Heart left ventricle (tissue), 16 donors: Measurements from ENCODE around the gene SNAP91. TPM values are rescaled to one million over a fixed set of nuclear protein-coding genes. Genes with fewer than 3 reads are reported as not detected.

Source experiments
- ATAC-seq, 4 donors: fragments of 200-7000 bp; cut with Tn5 transposase; one replicate each; pipeline ENCODE4 v1.9.1; 2020 to 2022; ENCODE audit warnings: moderate library complexity in 4 of 4, mild to moderate bottlenecking in 3 of 4, moderate number of reproducible peaks in 1 of 4
- DNase-seq, 5 donors: peaks; one replicate each; pipeline ENCODE4 v3.0.0-alpha.2; 2020
- H3K27ac ChIP-seq, 12 donors: fragments of 200-600 bp; sonication (generic) in 4 of 12; one replicate each; pipeline versions ENCODE4 v1.5.0 to v1.8.0; 2016 to 2022; ENCODE audit warnings: mild to moderate bottlenecking in 2 of 12
- H3K27me3 ChIP-seq, 9 donors: fragments of 200-600 bp; sonication (generic) in 2 of 9; one replicate each; pipeline versions ENCODE4 v1.5.1 to v1.8.0; 2016 to 2022; ENCODE audit warnings: mild to moderate bottlenecking in 3 of 9
- H3K36me3 ChIP-seq, 9 donors: fragments of 200-600 bp; sonication (generic) in 2 of 9; one replicate each; pipeline versions ENCODE4 v1.5.0 to v1.8.0; 2018 to 2022; ENCODE audit warnings: mild to moderate bottlenecking in 2 of 9
- H3K4me1 ChIP-seq, 12 donors: fragments of 200-600 bp; sonication (generic) in 4 of 12; one replicate each; pipeline versions ENCODE4 v1.5.0 to v1.8.0; 2016 to 2022; ENCODE audit warnings: mild to moderate bottlenecking in 3 of 12
- H3K4me3 ChIP-seq, 12 donors: fragments of 200-600 bp; sonication (generic) in 4 of 12; one replicate each; pipeline versions ENCODE4 v1.5.0 to v1.8.0; 2017 to 2022; ENCODE audit warnings: mild to moderate bottlenecking in 9 of 12, moderate library complexity in 4 of 12
- H3K9me3 ChIP-seq, 12 donors: fragments of 200-600 bp; sonication (generic) in 4 of 12; one replicate each; pipeline versions ENCODE4 v1.5.0 to v1.8.0; 2016 to 2022; ENCODE audit warnings: mild to moderate bottlenecking in 1 of 12
- POLR2A ChIP-seq, 2 donors: fragments of 450-650 bp; IDR thresholded peaks; one replicate each; pipeline ENCODE4 v1.6.1; 2017; ENCODE audit warnings: antibody characterized with exemption in 2 of 2, mild to moderate bottlenecking in 2 of 2, moderate library complexity in 2 of 2
- WGBS, 4 donors: extraction: QIAGEN DNeasy Blood & Tissue Kit in 2 of 4; methylation state at CpG; one replicate each; pipeline versions ENCODE4 v1.1.5 to v1.1.7; 2013 to 2018; 5-methylcytosine and 5-hydroxymethylcytosine counted together
- intact Hi-C, 10 donors: fragments of 100-400 bp; cut with DNase I; formaldehyde crosslinking; loops; one replicate each; pipeline versions ENCODE4 v1.11.1 to v1.14.2; 2022
- polyA plus RNA-seq, 2 donors: library from polyadenylated mRNA; stranded (reverse); fragments of 200-250 nt; gene quantifications; one replicate each; pipeline ENCODE4 v1.2.3, GENCODE V29; 2013
- total RNA-seq, 9 donors: library from RNA; depleted of rRNA in 2 of 9; stranded (reverse); fragments of >200 nt in 2 of 9; fragmentation: NEBNext Ultra II Directional in 3 of 9; extraction: Animal tissue kit (Norgen Biotek cat#: 25700) in 3 of 9; gene quantifications; one replicate each; pipeline versions ENCODE4 v1.1.0 to v1.2.4, GENCODE V29; 2016 to 2023
- TF ChIP-seq, protein P1 (sequence below), 12 donors: fragments of 200-600 bp; sonication (generic) in 4 of 12; IDR thresholded peaks; one replicate each; pipeline versions ENCODE4 v1.5.0 to v1.8.0; 2018 to 2022; ENCODE audit warnings: antibody characterized with exemption in 12 of 12, mild to moderate bottlenecking in 5 of 12
- donor health status: ischemic (EF 13 %, LVEDD 7.1; RV severe dilation, severe dysfunction).
- donor health status: healthy with polysubstance abuse.
- donor health status: DM: no; HTN: yes; CAD: no.
- donor health status: DM: no; HTN: no; CAD: no.
- donor health status: ischemic (EF 25% LVEDD 6.9; RV normal size, moderate dysfunction).
- donor health status: ischemic (EF 25% LVEDD 5.7; RV mildly dilated, moderate dysfunction).
- donor health status: healthy.
- donor health status: DM: yes; HTN: yes; CAD: no.
- donor health status: ischemic (EF 35%, LVEDD 5.7; RV mildly dilated, moderate dysfunction).
- donor health status: nonischemic (EF 11% LVEDD 7.7; RV severe dilation, severe dysfunction).
- donor health status: DM: yes; HTN: yes; CAD: no.
- donor health status: PGD.
- donor health status: ischemic (EF 29% LVEDD 5.4; RV normal size, mild dysfunction).
- donor health status: nonischemic (EF 23%, LVEDD 6.1; RV moderate dilation, normal function).

The SNAP91 gene
- total and polyA plus RNA-seq, 11 donors, result 0.19 to 3.9 (median 1.8) TPM

DNA sequence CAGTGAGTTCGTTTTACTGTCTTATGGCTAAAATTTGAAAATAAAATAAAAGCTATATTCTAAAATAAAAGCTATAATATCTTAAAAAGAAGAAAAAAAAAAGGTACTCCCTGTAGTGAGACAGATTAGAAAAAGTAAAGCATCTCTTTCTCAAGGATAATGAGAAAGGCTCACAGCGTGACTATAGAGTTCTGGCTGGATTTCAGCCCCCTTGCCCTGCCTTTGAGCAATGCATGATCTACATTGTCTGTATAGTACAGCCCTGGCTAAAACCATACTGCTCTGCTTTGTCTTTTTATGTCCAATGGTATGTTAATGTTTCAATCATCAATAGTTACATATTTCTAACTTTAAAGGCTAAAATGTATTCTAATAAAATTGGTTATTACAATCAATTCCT lies 105.3 kb downstream of the SNAP91 start:
- no peak overlapping the region for H3K4me3 ChIP-seq
- no peaks in the 10 kb centered on the region for H3K4me1 ChIP-seq
- no peak overlapping the region for H3K27ac ChIP-seq
- H3K27me3 ChIP-seq, result no peaks in the 10 kb centered on the region
- no peak for ATAC-seq
- H3K9me3 ChIP-seq, result no peaks in the 10 kb centered on the region
- intact Hi-C loops, result no loop called here
- no peak for DNase-seq
- TF ChIP-seq, protein P1, sequence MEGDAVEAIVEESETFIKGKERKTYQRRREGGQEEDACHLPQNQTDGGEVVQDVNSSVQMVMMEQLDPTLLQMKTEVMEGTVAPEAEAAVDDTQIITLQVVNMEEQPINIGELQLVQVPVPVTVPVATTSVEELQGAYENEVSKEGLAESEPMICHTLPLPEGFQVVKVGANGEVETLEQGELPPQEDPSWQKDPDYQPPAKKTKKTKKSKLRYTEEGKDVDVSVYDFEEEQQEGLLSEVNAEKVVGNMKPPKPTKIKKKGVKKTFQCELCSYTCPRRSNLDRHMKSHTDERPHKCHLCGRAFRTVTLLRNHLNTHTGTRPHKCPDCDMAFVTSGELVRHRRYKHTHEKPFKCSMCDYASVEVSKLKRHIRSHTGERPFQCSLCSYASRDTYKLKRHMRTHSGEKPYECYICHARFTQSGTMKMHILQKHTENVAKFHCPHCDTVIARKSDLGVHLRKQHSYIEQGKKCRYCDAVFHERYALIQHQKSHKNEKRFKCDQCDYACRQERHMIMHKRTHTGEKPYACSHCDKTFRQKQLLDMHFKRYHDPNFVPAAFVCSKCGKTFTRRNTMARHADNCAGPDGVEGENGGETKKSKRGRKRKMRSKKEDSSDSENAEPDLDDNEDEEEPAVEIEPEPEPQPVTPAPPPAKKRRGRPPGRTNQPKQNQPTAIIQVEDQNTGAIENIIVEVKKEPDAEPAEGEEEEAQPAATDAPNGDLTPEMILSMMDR (IDR thresholded peaks at IDR 0.05), result no peak
- TF ChIP-seq POLR2A (IDR thresholded peaks at IDR 0.05), result no peak
- WGBS, 4 donors, result 66 to 72% (median 69%) methylated on average over 2 of the region's 2 CpGs
- no peaks in the 10 kb centered on the region for H3K36me3 ChIP-seq

DNA sequence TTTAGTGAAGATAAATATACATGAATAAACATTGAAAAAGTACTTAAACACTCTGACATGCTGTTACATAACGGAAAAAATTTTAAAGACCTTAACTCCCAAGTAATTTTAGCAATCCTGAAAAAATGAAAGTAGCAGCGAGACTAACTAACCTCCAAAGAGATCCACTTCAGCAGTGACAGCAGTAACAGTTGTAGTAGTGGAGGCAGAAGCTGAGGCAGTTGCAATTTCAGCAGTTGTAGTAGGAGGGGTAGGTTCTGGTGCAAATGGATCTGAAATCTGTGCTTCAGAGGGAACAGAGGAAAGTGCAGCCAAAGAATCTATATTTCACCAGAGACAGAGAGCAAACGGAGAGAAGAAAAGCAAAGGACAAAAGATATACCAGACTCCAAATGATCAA lies 107.8 kb downstream of the SNAP91 start:
- H3K9me3 ChIP-seq, result no peaks in the 10 kb centered on the region
- DNase-seq (no peak), ATAC-seq (no peak)
- TF ChIP-seq, protein P1 (IDR thresholded peaks at IDR 0.05), result no peak
- intact Hi-C loops, result no loop called here
- no peaks in the 10 kb centered on the region for H3K27me3 ChIP-seq
- WGBS, 4 donors, result 71 to 80% (median 77%) methylated on average over 3 of the region's 3 CpGs
- H3K4me1 ChIP-seq, result no peaks in the 10 kb centered on the region
- H3K36me3 ChIP-seq, result no peaks in the 10 kb centered on the region
- H3K4me3 ChIP-seq, result no peak overlapping the region
- H3K27ac ChIP-seq, result no peak overlapping the region

DNA sequence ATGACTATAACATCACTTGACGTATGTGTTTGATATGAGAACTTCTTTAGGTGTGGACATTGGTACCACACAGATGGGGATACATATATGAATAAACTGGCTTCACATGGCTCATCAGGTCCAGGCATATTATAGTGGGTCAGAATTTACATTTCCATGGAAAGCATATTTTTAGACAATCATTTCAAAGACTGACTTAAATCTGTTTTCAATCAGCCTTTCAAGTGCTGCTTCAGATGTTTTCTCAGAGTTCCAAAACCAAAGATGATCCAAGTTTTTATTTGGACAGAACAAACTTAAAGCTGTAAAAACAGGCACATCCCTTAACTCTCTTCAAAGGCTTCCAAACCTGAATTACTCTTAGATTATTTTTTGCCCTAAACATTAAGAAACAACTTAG lies 108.4 kb downstream of the SNAP91 start:
- H3K36me3 ChIP-seq, result no peaks in the 10 kb centered on the region
- TF ChIP-seq, protein P1 (IDR thresholded peaks at IDR 0.05), result no peak
- no peak for TF ChIP-seq POLR2A (IDR thresholded peaks at IDR 0.05)
- H3K9me3 ChIP-seq, result no peaks in the 10 kb centered on the region
- intact Hi-C loops, result no loop called here
- DNase-seq (no peak), ATAC-seq (no peak)
- H3K27me3 ChIP-seq, result no peaks in the 10 kb centered on the region
- H3K4me3 ChIP-seq, result no peak overlapping the region
- no peak overlapping the region for H3K27ac ChIP-seq
- H3K4me1 ChIP-seq, result no peaks in the 10 kb centered on the region
- WGBS, 4 donors, result 86 to 97% (median 93%) methylated on average over 1 of the region's 1 CpG

DNA sequence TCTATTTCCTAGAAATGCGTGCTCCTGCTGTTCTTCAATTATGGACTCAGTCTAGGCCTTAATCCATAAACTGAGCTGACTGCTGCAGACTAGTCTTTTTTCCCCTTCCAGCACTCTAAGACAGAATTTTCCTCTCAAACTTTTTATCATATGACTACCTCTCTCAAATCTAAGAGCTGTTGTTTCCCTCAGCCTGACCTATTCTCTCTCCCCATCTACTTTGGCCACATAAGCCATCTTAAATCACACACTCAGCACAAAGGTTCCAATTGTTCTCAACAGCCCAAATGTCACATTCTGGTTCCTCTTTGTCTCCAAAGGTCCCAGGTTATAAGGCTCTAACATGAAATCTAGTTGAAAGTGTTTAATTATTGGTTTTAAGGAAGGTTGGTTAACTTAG lies 111.4 kb downstream of the SNAP91 start:
- 81 to 94% (median 85%) methylated on average over 1 of the region's 1 CpG for WGBS, 4 donors

More for the DNA sequence above, 111.4 kb downstream of the SNAP91 start:
- intact Hi-C loops, result no loop called here
- Histone ChIP-seq H3K27ac (no peak overlapping the region), H3K27me3 (no peaks in the 10 kb centered on the region), H3K4me1 (no peaks in the 10 kb centered on the region), H3K4me3 (no peak overlapping the region), H3K9me3 (no peaks in the 10 kb centered on the region), H3K36me3 (no peaks in the 10 kb centered on the region)
- DNase-seq (no peak), ATAC-seq (no peak)
- no peak for TF ChIP-seq POLR2A (IDR thresholded peaks at IDR 0.05)
- TF ChIP-seq, protein P1 (IDR thresholded peaks at IDR 0.05), result no peak
